ENCODE measurements around the gene LPA.
"Not testable (repeated sequence)": the region's sequence is repeated elsewhere in the genome, so short reads cannot be mapped to it uniquely, and the experiment has no call there.

LPA gene

DNA sequence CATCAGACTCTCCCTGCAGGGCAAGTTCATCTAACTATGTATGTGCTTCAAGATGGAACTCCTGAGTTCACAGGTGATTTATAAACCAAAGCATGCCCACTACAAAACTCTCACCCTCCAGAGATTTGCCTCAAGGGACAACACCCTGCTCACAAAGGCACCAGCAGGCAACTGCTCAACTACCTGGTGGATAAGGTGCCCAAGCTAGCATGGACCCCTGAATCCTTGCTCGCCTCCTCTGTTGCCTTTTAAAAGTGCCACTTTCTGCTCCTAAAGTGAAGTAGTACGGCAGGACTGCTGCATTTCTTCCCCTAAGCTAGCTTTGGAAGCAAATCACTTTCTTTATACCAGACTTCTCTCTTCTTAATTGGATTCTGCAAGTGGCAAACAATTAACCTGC is 1.2 kb downstream of the LPA start:
- Histone ChIP-seq H3K36me3 (ENCODE audit: control insufficient read depth in 1 of 2, insufficient read depth in 2 of 2, low read length in 2 of 2) (no peaks in the 10 kb centered on the region), H3K27ac (ENCODE audit: low read depth, low read length) (no peak overlapping the region), H3K4me1 (ENCODE audit: control insufficient read depth in 1 of 2, insufficient read depth in 2 of 2, low read length in 2 of 2) (no peaks in the 10 kb centered on the region), H3K9ac (ENCODE audit: low read depth in 1 of 2, low read length in 2 of 2) (no peak overlapping the region), H3K27me3 (ENCODE audit: control insufficient read depth in 1 of 2, insufficient read depth in 2 of 2, low read length in 2 of 2) (no peaks in the 10 kb centered on the region), H3K9me3 (ENCODE audit: control insufficient read depth in 1 of 2, low read length in 2 of 2) (no peaks in the 10 kb centered on the region), H3K4me3 (ENCODE audit: low read depth in 1 of 2, low read length in 2 of 2) (no peak overlapping the region)

DNA sequence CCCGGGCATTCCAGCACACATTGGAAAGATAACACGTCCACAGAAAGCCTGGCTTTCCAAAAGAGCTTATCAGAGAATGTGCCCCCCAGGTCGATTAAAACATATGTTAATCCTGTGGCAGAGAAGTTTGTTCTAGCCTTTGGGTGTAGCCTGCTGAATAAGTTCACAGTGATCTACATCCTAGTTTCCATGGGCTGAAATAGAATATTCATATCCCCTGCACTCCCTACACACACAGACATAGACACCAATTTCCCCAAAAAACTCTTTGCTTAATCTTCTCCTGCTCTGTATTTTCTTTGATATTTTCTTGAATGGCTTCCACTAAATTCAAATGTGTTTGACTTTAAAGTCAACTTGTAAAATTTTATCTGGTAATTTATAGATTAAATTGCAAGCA is 1.6 kb downstream of the LPA start:
- Histone ChIP-seq H3K27me3 (ENCODE audit: control insufficient read depth in 1 of 2, insufficient read depth in 2 of 2, low read length in 2 of 2) (no peaks in the 10 kb centered on the region), H3K9ac (ENCODE audit: low read depth in 1 of 2, low read length in 2 of 2) (no peak overlapping the region), H3K4me3 (ENCODE audit: low read depth in 1 of 2, low read length in 2 of 2) (no peak overlapping the region), H3K9me3 (ENCODE audit: control insufficient read depth in 1 of 2, low read length in 2 of 2) (no peaks in the 10 kb centered on the region), H3K36me3 (ENCODE audit: control insufficient read depth in 1 of 2, insufficient read depth in 2 of 2, low read length in 2 of 2) (no peaks in the 10 kb centered on the region), H3K27ac (ENCODE audit: low read depth, low read length) (no peak overlapping the region), H3K4me1 (ENCODE audit: control insufficient read depth in 1 of 2, insufficient read depth in 2 of 2, low read length in 2 of 2) (no peaks in the 10 kb centered on the region)

DNA sequence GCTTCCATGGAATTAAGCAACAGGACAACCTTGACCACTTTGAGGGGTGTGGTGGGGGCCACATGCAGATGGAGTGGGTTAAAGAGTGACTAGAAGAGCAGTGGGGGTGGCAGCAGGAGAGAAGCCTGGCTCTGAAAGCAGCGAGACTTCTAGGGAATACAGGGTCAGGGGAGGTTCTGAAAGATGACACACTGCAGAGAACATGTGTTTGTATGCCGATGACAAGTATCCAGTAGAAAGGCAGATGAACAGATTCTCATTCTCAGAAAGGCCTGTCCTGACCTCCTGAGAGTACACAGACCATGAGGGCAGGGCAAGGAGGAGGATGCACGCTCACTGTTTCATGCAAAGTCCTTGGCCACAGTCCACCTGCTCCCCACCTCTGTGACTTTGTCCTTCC is 2.9 kb downstream of the LPA start:
- Histone ChIP-seq H3K27ac (ENCODE audit: low read depth, low read length) (no peak overlapping the region), H3K9ac (ENCODE audit: low read depth in 1 of 2, low read length in 2 of 2) (no peak overlapping the region), H3K27me3 (ENCODE audit: control insufficient read depth in 1 of 2, insufficient read depth in 2 of 2, low read length in 2 of 2) (no peaks in the 10 kb centered on the region), H3K4me1 (ENCODE audit: control insufficient read depth in 1 of 2, insufficient read depth in 2 of 2, low read length in 2 of 2) (no peaks in the 10 kb centered on the region), H3K36me3 (ENCODE audit: control insufficient read depth in 1 of 2, insufficient read depth in 2 of 2, low read length in 2 of 2) (no peaks in the 10 kb centered on the region), H3K4me3 (ENCODE audit: low read depth in 1 of 2, low read length in 2 of 2) (no peak overlapping the region), H3K9me3 (ENCODE audit: control insufficient read depth in 1 of 2, low read length in 2 of 2) (no peaks in the 10 kb centered on the region)

DNA sequence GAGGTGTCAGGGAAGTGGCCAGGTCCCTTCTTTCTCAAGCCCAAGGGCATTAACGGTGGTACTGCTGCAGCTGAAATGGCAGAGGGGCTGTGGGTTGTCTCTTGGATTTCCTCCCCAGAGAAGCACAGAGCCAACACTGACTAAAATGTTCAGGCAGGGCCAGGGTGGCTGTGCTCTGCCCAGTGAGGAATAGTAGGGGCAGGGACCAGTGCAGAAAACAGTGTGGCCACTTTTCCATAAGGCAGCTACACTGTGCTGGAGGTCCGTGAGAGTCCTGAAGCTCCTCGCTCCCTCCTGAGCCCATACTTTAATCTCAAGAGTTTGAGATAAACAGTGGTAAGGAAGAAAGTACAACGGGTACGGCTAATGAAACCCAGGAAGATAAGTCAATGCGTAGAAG is 4.5 kb downstream of the LPA start:
- no peak overlapping the region for H3K27ac ChIP-seq (ENCODE audit: low read depth, low read length)
- no peak overlapping the region for H3K9ac ChIP-seq (ENCODE audit: low read depth in 1 of 2, low read length in 2 of 2)
- no peaks in the 10 kb centered on the region for H3K9me3 ChIP-seq (ENCODE audit: control insufficient read depth in 1 of 2, low read length in 2 of 2)
- H3K27me3 ChIP-seq (ENCODE audit: control insufficient read depth in 1 of 2, insufficient read depth in 2 of 2, low read length in 2 of 2), result no peaks in the 10 kb centered on the region
- H3K4me3 ChIP-seq (ENCODE audit: low read depth in 1 of 2, low read length in 2 of 2), result no peak overlapping the region
- no peaks in the 10 kb centered on the region for H3K4me1 ChIP-seq (ENCODE audit: control insufficient read depth in 1 of 2, insufficient read depth in 2 of 2, low read length in 2 of 2)
- H3K36me3 ChIP-seq (ENCODE audit: control insufficient read depth in 1 of 2, insufficient read depth in 2 of 2, low read length in 2 of 2), result no peaks in the 10 kb centered on the region

DNA sequence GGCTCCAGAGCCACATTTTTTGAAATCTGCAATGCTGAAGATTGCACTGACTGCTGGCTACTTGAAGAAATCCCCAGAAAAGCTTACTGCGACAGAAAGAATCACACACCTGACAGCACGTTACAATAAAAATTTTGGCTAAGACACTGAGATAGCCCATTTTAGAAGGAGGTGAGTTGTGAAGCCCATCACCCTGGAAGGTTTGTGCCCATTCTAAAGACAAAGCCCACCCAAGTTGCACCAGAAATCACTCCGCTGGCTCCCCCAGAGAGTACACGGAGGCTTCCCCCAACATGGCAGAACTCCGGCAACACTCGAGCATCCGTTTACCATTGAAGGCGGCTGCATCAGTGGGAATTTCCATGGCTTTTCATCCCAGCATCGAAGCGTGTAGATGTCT is 29.4 kb downstream of the LPA start:
- Histone ChIP-seq H3K9me3 (ENCODE audit: control insufficient read depth in 1 of 2, low read length in 2 of 2) (no peaks in the 10 kb centered on the region), H3K4me1 (ENCODE audit: control insufficient read depth in 1 of 2, insufficient read depth in 2 of 2, low read length in 2 of 2) (no peaks in the 10 kb centered on the region), H3K9ac (ENCODE audit: low read depth in 1 of 2, low read length in 2 of 2) (no peak overlapping the region), H3K4me3 (ENCODE audit: low read depth in 1 of 2, low read length in 2 of 2) (no peak overlapping the region), H3K27ac (ENCODE audit: low read depth, low read length) (no peak overlapping the region), H3K36me3 (ENCODE audit: control insufficient read depth in 1 of 2, insufficient read depth in 2 of 2, low read length in 2 of 2) (no peaks in the 10 kb centered on the region), H3K27me3 (ENCODE audit: control insufficient read depth in 1 of 2, insufficient read depth in 2 of 2, low read length in 2 of 2) (no peaks in the 10 kb centered on the region)

DNA sequence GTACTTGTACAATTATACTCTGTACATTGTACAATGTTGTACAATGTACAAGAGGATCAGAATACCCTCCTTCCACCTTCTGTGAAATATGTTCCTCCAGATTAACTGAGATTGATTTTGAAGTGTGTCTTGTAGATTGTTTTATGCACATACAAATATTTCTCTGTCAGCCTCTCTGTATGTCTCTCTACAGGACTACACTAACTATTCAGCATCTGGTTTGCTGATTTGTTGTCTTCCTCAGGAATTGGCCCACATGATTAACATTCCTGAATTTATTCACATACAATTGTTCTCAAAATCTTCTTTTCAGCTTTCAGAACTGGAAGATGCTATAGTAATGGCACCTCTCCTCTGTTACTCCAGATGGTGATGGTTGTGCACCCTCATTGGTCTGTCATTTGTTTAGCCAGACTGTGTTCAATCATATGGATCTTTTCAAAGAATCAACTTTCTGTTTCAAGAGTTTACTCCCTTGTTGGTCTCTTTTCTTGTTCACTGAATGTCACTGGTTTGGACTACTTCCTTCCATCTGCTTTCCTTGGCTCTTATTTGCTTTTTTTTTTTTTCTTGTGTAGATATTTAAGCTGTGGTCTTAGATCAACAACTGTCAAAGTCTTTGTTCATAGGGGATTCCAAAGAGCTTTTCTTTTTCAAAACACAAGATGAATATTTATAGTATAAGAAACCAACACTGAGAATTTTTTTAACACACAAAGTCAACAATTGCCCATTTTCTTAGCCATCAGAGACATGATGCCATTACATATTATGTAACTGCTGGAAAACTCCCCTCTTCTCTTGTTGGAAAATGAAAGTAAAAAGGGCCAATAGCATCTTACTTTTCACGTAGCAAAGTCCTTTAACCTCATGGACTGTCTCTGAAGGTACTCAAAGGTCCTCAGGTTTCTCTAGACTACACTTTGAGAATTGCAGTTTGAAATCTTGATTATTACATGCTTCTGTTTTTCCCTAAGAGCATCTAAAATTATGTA is 67.9 kb downstream of the LPA start:
- no peak overlapping the region for H3K27ac ChIP-seq (ENCODE audit: low read depth, low read length)
- no peaks in the 10 kb centered on the region for H3K36me3 ChIP-seq (ENCODE audit: control insufficient read depth in 1 of 2, insufficient read depth in 2 of 2, low read length in 2 of 2)
- no peak overlapping the region for H3K4me3 ChIP-seq (ENCODE audit: low read depth in 1 of 2, low read length in 2 of 2)
- no peaks in the 10 kb centered on the region for H3K9me3 ChIP-seq (ENCODE audit: control insufficient read depth in 1 of 2, low read length in 2 of 2)
- no peaks in the 10 kb centered on the region for H3K4me1 ChIP-seq (ENCODE audit: control insufficient read depth in 1 of 2, insufficient read depth in 2 of 2, low read length in 2 of 2)
- no peak overlapping the region for H3K9ac ChIP-seq (ENCODE audit: low read depth in 1 of 2, low read length in 2 of 2)
- H3K27me3 ChIP-seq (ENCODE audit: control insufficient read depth in 1 of 2, insufficient read depth in 2 of 2, low read length in 2 of 2), result no peaks in the 10 kb centered on the region

DNA sequence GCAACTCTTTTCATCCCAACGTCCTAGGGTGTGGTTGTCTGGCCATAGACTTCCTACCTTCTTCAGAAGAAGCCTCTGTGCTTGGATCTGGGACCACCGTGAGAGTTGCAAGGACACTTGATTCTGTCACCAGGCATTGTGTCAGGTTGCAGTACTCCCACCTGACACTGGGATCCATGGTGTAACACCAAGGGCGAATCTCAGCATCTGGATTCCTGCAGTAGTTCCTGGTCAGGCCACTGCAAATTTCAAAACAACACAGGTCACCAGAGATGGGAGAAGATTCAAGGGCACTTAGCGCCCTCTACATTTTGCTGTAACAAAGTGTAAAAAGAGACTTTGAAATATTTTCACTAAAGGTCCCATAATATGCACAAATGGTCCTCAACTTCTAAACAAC is 68.8 kb downstream of the LPA start:
- H3K27ac ChIP-seq (ENCODE audit: low read depth, low read length); H3K4me1 ChIP-seq (ENCODE audit: control insufficient read depth in 1 of 2, insufficient read depth in 2 of 2, low read length in 2 of 2); H3K4me3 ChIP-seq (ENCODE audit: low read depth in 1 of 2, low read length in 2 of 2); H3K27me3 ChIP-seq (ENCODE audit: control insufficient read depth in 1 of 2, insufficient read depth in 2 of 2, low read length in 2 of 2); H3K9me3 ChIP-seq (ENCODE audit: control insufficient read depth in 1 of 2, low read length in 2 of 2); H3K36me3 ChIP-seq (ENCODE audit: control insufficient read depth in 1 of 2, insufficient read depth in 2 of 2, low read length in 2 of 2); H3K9ac ChIP-seq (ENCODE audit: low read depth in 1 of 2, low read length in 2 of 2): not testable (repeated sequence)

DNA sequence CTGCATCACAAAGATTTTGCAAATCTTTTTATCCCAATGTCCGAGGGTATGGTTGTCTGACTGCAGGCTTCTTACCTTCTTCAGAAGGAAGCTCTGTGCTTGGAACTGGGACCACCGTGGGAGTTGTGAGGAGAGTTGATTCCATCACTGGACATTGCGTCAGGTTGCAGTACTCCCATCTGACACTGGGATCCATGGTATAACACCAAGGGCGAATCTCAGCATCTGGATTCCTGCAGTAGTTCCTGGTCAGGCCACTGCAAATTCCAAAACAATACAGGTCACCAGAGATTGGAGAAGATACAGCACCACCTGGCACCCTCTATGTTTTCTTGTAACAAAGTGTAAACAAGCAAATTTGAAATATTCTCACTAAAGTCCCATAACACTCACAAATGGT is 77.7 kb downstream of the LPA start:
- Histone ChIP-seq H3K4me3 (ENCODE audit: low read depth in 1 of 2, low read length in 2 of 2) (no peak overlapping the region), H3K36me3 (ENCODE audit: control insufficient read depth in 1 of 2, insufficient read depth in 2 of 2, low read length in 2 of 2) (no peaks in the 10 kb centered on the region), H3K9me3 (ENCODE audit: control insufficient read depth in 1 of 2, low read length in 2 of 2) (no peaks in the 10 kb centered on the region), H3K4me1 (ENCODE audit: control insufficient read depth in 1 of 2, insufficient read depth in 2 of 2, low read length in 2 of 2) (no peaks in the 10 kb centered on the region), H3K27me3 (ENCODE audit: control insufficient read depth in 1 of 2, insufficient read depth in 2 of 2, low read length in 2 of 2) (no peaks in the 10 kb centered on the region), H3K9ac (ENCODE audit: low read depth in 1 of 2, low read length in 2 of 2) (no peak overlapping the region), H3K27ac (ENCODE audit: low read depth, low read length) (no peak overlapping the region)

DNA sequence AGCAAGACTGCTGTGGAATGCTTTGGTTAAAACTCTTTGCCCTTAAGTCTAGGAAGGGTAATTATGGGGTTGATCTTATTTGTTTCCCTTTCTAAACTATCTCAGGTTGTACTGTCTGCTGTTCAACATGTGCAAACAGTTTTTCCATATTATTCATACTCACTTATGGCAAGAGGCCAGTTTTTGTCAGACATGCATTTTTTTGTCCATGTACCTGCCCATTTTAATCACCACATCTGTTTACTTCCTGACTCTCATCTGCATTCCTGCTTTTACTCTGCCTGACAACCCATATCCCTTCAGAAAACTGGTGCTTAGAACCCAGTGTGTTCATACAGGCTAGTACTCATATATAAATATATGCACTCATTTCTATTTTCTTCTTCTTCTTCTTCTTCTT is 80.3 kb downstream of the LPA start:
- Histone ChIP-seq H3K27me3 (ENCODE audit: control insufficient read depth in 1 of 2, insufficient read depth in 2 of 2, low read length in 2 of 2) (no peaks in the 10 kb centered on the region), H3K36me3 (ENCODE audit: control insufficient read depth in 1 of 2, insufficient read depth in 2 of 2, low read length in 2 of 2) (no peaks in the 10 kb centered on the region), H3K27ac (ENCODE audit: low read depth, low read length) (no peak overlapping the region), H3K9me3 (ENCODE audit: control insufficient read depth in 1 of 2, low read length in 2 of 2) (no peaks in the 10 kb centered on the region), H3K9ac (ENCODE audit: low read depth in 1 of 2, low read length in 2 of 2) (no peak overlapping the region), H3K4me1 (ENCODE audit: control insufficient read depth in 1 of 2, insufficient read depth in 2 of 2, low read length in 2 of 2) (no peaks in the 10 kb centered on the region), H3K4me3 (ENCODE audit: low read depth in 1 of 2, low read length in 2 of 2) (no peak overlapping the region)

DNA sequence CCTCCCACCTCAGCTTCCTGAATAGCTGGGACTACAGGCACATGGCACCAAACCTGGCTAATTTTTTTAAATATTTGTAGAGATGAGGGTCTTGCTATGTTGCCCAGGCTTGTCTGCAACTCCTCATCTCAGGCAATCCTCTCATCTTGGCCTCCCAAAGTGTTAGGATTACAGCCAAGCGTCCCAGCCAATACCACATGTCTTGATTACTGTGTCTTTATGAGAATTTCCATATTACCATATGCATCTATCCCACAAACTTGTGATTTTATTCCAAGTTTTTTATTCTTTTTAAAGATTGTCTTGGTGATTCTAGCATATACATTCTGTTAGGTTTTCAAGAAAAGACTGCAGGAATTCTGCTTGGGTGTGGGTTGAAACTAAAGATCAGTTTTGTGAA is 82.7 kb downstream of the LPA start:
- H3K9me3 ChIP-seq (ENCODE audit: control insufficient read depth in 1 of 2, low read length in 2 of 2), result no peaks in the 10 kb centered on the region
- no peak overlapping the region for H3K4me3 ChIP-seq (ENCODE audit: low read depth in 1 of 2, low read length in 2 of 2)
- H3K27me3 ChIP-seq (ENCODE audit: control insufficient read depth in 1 of 2, insufficient read depth in 2 of 2, low read length in 2 of 2), result no peaks in the 10 kb centered on the region
- H3K36me3 ChIP-seq (ENCODE audit: control insufficient read depth in 1 of 2, insufficient read depth in 2 of 2, low read length in 2 of 2), result no peaks in the 10 kb centered on the region
- no peak overlapping the region for H3K27ac ChIP-seq (ENCODE audit: low read depth, low read length)
- H3K9ac ChIP-seq (ENCODE audit: low read depth in 1 of 2, low read length in 2 of 2), result no peak overlapping the region
- H3K4me1 ChIP-seq (ENCODE audit: control insufficient read depth in 1 of 2, insufficient read depth in 2 of 2, low read length in 2 of 2), result no peaks in the 10 kb centered on the region

All from duodenal mucosa (tissue), 2 donors.